ENCODE data around the gene FGF1. TPM values are rescaled to one million over a fixed set of nuclear protein-coding genes. Genes with fewer than 3 reads are reported as not detected.
"Not testable (repeated sequence)": the region's sequence is repeated elsewhere in the genome, so short reads cannot be mapped to it uniquely, and the experiment has no call there.

Gene FGF1
- total and polyA plus RNA-seq, 2 of the 4 experiments (the other 2 are of a cell fraction) = 7.6 to 7.7 TPM

DNA sequence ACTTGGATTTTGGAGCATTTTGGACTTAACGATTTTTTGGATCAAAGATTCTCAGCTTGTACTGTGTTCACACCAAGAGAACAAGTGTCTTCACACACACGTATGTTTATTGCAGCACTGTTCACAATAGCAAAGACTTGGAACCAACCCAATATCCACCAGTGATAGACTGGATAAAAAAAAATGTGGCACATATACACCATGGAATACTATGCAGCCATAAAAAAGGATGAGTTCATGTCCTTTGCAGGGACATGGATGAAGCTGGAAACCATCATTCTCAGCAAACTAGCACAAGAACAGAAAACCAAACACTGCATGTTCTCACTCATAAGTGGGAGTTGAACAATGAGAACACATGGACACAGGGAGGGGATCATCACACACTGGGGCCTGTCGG, 37.8 kb downstream of the FGF1 start:
- intact Hi-C loops (cut with micrococcal nuclease); in situ Hi-C loops (cut with MboI; ENCODE audit: low sequenced_read_pairs); H3K56ac ChIP-seq (ENCODE audit: extremely low read depth, insufficient read depth, low read length); H3K23ac ChIP-seq (ENCODE audit: low read depth, low read length); H3K27me3 ChIP-seq (ENCODE audit: control insufficient read depth, insufficient read depth, low read length); CTCF ChIA-PET; H3K9me1 ChIP-seq (ENCODE audit: insufficient read depth, low read length); H3K9ac ChIP-seq (ENCODE audit: low read depth, low read length); H4K20me1 ChIP-seq (ENCODE audit: insufficient read depth, low read length); dilution Hi-C loops (cut with HindIII; ENCODE audit: low sequenced_read_pairs, unreplicated experiment); H2AK9ac ChIP-seq (replicated peaks; ENCODE audit: low read depth, low read length, poor library complexity); DNase-seq; POLR2A ChIA-PET (ENCODE audit: unreplicated experiment); H3K4me2 ChIP-seq (ENCODE audit: low read depth, low read length); H3K4me3 ChIP-seq (ENCODE audit: insufficient read depth, low read depth, low read length); H2BK120ac ChIP-seq (ENCODE audit: low read depth, low read length); H3K79me1 ChIP-seq (ENCODE audit: low read depth in 1 of 2, low read length in 2 of 2); H2BK5ac ChIP-seq (ENCODE audit: low read depth, low read length, poor library complexity, severe bottlenecking); H3K9me3 ChIP-seq (ENCODE audit: control insufficient read depth, insufficient read depth, low read length); H3K27ac ChIP-seq (ENCODE audit: insufficient read depth, low read length); H3K14ac ChIP-seq (replicated peaks; ENCODE audit: low read depth, low read length); H2BK20ac ChIP-seq (ENCODE audit: low read depth, low read length); H3K36me3 ChIP-seq (ENCODE audit: control insufficient read depth, insufficient read depth, low read length); H3K18ac ChIP-seq (ENCODE audit: low read depth, low read length); H2BK15ac ChIP-seq (ENCODE audit: low read depth, low read length); ATAC-seq (ENCODE audit: low read depth); BruUV-seq (replicated peaks); H4K91ac ChIP-seq (ENCODE audit: insufficient read depth, low read depth, low read length); H2AK5ac ChIP-seq (ENCODE audit: low read depth, low read length); H2AFZ ChIP-seq (replicated peaks; ENCODE audit: low read length, poor library complexity); H4K8ac ChIP-seq (ENCODE audit: low read depth in 2 of 2, low read length in 2 of 2); H4K5ac ChIP-seq (ENCODE audit: low read depth, low read length); H3K4ac ChIP-seq (ENCODE audit: low read depth, low read length): not testable (repeated sequence)
- WGBS, 2 experiments (ENCODE audit: extremely low coverage in 2 of 2, insufficient read length in 1 of 2) = 100% methylated on average over 1 of the region's 3 CpGs; no CpG with 5 or more reads in 1 of the 2 experiments
- H3K4me1 ChIP-seq (ENCODE audit: control insufficient read depth, insufficient read depth, low read length) = peaks cover 15% of the 10 kb centered on the region
